Smooth muscle cell (in vitro differentiated cells): ENCODE results near the gene BAHD1. TPM values are rescaled to one million over a fixed set of nuclear protein-coding genes. Genes with fewer than 3 reads are reported as not detected.

ENCODE experiments used
- DNase-seq: peaks from one replicate; lab custom pipeline; 2025; ENCODE audit not compliant: unreplicated experiment; lab: John Stamatoyannopoulos, UW
- H2AFZ ChIP-seq: fragments of 200-600 bp; sonication (generic); 2 replicates; pipeline ENCODE4 v1.6.0; 2016; ENCODE audit warnings: antibody characterized with exemption, low read depth, mild to moderate bottlenecking
- H3F3A ChIP-seq: fragments of 200-600 bp; sonication (generic); 2 replicates; pipeline ENCODE4 v1.6.0; 2017; ENCODE audit warnings: antibody characterized with exemption, low read depth
- H3K27ac ChIP-seq: fragments of 200-600 bp; sonication (generic); 2 replicates; pipeline ENCODE4 v1.5.1; 2016; ENCODE audit warnings: low read depth, mild to moderate bottlenecking
- H3K27me3 ChIP-seq: fragments of 200-600 bp; sonication (generic); 2 replicates; pipeline ENCODE4 v1.6.1; 2016; ENCODE audit warnings: low read depth, mild to moderate bottlenecking
- H3K36me3 ChIP-seq: fragments of 200-600 bp; sonication (generic); 2 replicates; pipeline ENCODE4 v1.5.1; 2016; ENCODE audit warnings: low read depth
- H3K4me1 ChIP-seq: fragments of 200-600 bp; sonication (generic); 2 replicates; pipeline ENCODE4 v1.5.1; 2016; ENCODE audit warnings: low read depth
- H3K4me2 ChIP-seq: fragments of 200-600 bp; sonication (generic); 2 replicates; pipeline ENCODE4 v1.6.0; 2016; ENCODE audit warnings: mild to moderate bottlenecking
- H3K4me3 ChIP-seq: fragments of 200-600 bp; sonication (generic); 2 replicates; pipeline ENCODE4 v1.5.1; 2016; ENCODE audit warnings: mild to moderate bottlenecking
- H3K79me2 ChIP-seq: fragments of 200-600 bp; sonication (generic); 2 replicates; pipeline ENCODE4 v1.6.0; 2016; ENCODE audit warnings: low read depth, mild to moderate bottlenecking
- H3K9ac ChIP-seq: fragments of 200-600 bp; sonication (generic); 2 replicates; pipeline ENCODE4 v1.6.0; 2016; ENCODE audit warnings: low read depth
- H3K9me3 ChIP-seq: fragments of 200-600 bp; sonication (generic); replicated peaks from 2 replicates; pipeline ENCODE4 v1.5.1; 2016; ENCODE audit warnings: low read depth
- H4K20me1 ChIP-seq: fragments of 200-600 bp; sonication (generic); 2 replicates; pipeline ENCODE4 v1.6.0; 2016; ENCODE audit warnings: low read depth
- CTCF ChIP-seq: fragments of 200-600 bp; sonication (generic); IDR thresholded peaks from 2 replicates; pipeline ENCODE4 v1.5.1; 2017; ENCODE audit warnings: borderline replicate concordance, mild to moderate bottlenecking, antibody characterized with exemption; ENCODE audit not compliant: insufficient read depth, poor library complexity, severe bottlenecking
- WGBS: methylation state at CpG from one replicate; pipeline ENCODE4 v1.1.7; 2016; ENCODE audit warnings: low lambda C conversion rate; 5-methylcytosine and 5-hydroxymethylcytosine counted together
- polyA plus RNA-seq: library from polyadenylated mRNA; unstranded; fragments of >200 nt; fragmentation: Nextera tagmentation; extraction: Ambion mirVana; gene quantifications from 2 replicates; pipeline ENCODE4 v1.2.1, GENCODE V29; 2016
- total RNA-seq: library from RNA; depleted of rRNA; stranded (reverse); fragments of >200 nt; gene quantifications from 2 replicates; pipeline ENCODE4 v1.2.3, GENCODE V29; 2014

The BAHD1 gene
- total and polyA plus RNA-seq, 2 experiments from 2014 or later = 8.4 to 11.1 TPM

DNA sequence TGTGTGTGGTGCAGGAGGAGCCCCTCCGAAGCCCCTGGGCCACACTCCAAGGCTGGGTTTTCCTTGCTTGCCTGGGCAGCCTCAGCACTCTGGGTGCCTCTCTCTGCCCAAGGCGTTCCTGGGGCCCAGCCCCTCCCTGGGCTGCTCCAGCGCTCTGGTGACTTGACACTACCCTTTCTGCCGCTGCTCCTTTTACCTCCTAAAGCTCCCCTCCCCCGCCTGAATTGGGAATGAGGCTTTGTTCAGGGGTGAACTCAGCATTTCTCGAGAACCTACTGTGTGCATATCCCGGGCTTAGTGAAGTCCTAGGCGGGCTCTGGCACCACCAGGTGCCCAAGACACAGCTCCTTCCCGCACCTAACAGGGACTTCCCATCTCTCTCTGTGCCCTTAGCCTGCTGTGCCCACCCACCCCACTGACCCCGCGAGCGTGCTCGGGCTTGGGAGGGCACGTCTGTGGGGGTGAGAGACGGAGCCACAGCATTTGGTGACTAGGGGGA, 1.2 kb upstream of the BAHD1 start:
- Histone ChIP-seq H3K9ac (no peak overlapping the region), H3K9me3 (no peaks in the 10 kb centered on the region)

GRCh38 chr15:40439960-40440742, 602 bp upstream of the BAHD1 start:
- under 1% methylated on average over 33 of the region's 35 CpGs for WGBS
- no peak for TF ChIP-seq CTCF
- H3K79me2 ChIP-seq = peaks cover 33% of the 10 kb centered on the region
- H4K20me1 ChIP-seq = peaks cover 36% of the 10 kb centered on the region
- peak overlapping the region; percentile 94 for H3K4me2 ChIP-seq
- peak overlapping the region; percentile 87 for H3K4me3 ChIP-seq
- H2AFZ ChIP-seq = peak overlapping the region; percentile 62
- H3K36me3 ChIP-seq = no peaks in the 10 kb centered on the region
- H3K27me3 ChIP-seq = peaks cover 8% of the 10 kb centered on the region
- H3K9me3 ChIP-seq = no peaks in the 10 kb centered on the region
- peaks cover 11% of the 10 kb centered on the region for H3F3A ChIP-seq
- peaks cover 39% of the 10 kb centered on the region for H3K4me1 ChIP-seq
- H3K9ac ChIP-seq = no peak overlapping the region
- H3K27ac ChIP-seq = no peak overlapping the region
- DNase-seq = peak; percentile 39

More for the DNA sequence above, 1.2 kb upstream of the BAHD1 start:
- Histone ChIP-seq H3K27me3 (peaks cover 14% of the 10 kb centered on the region), H3F3A (peaks cover 9% of the 10 kb centered on the region), H3K4me2 (peak overlapping the region; percentile 94), H3K4me1 (peaks cover 34% of the 10 kb centered on the region), H3K27ac (no peak overlapping the region), H3K36me3 (no peaks in the 10 kb centered on the region), H3K4me3 (peak overlapping the region; percentile 87), H3K79me2 (peaks cover 26% of the 10 kb centered on the region), H2AFZ (peak overlapping the region; percentile 62), H4K20me1 (peaks cover 29% of the 10 kb centered on the region)
- no peak for TF ChIP-seq CTCF
- WGBS = 2% methylated on average over 14 of the region's 15 CpGs
- DNase-seq = no peak

- WGBS = 0% methylated on average over 22 of the region's 119 CpGs
- H3K27ac ChIP-seq = no peak overlapping the region
- H2AFZ ChIP-seq = no peak overlapping the region
- DNase-seq = no peak
- H3K4me1 ChIP-seq = peaks cover 39% of the 10 kb centered on the region
- H3K9me3 ChIP-seq = no peaks in the 10 kb centered on the region
- no peaks in the 10 kb centered on the region for H3K36me3 ChIP-seq
- peak overlapping the region; percentile 96 for H3K4me2 ChIP-seq
- H3K27me3 ChIP-seq = no peaks in the 10 kb centered on the region
- peak overlapping the region; percentile 75 for H3K9ac ChIP-seq
- no peak for TF ChIP-seq CTCF
- peaks cover 53% of the 10 kb centered on the region for H4K20me1 ChIP-seq
- H3F3A ChIP-seq = peaks cover 11% of the 10 kb centered on the region
- peak overlapping the region; percentile 87 for H3K4me3 ChIP-seq
- peaks cover 50% of the 10 kb centered on the region for H3K79me2 ChIP-seq
Observed at GRCh38 chr15:40441565-40442531, 1.1 kb downstream of the BAHD1 start.
